HepG2 (cell line): ENCODE results near the gene STAP2. TPM values are rescaled to one million over a fixed set of nuclear protein-coding genes. Genes with fewer than 3 reads are reported as not detected.
A peak's percentile ranks its signal among the peaks of the same experiment; 100 is the strongest.

Experiments
- FOXP1 ChIP-seq, 2 experiments: fragments of 450-650 bp in 1 of 2; IDR thresholded peaks; 2 replicates each; pipeline ENCODE4 v1.6.1; 2017 to 2018; ENCODE audit warnings: antibody characterized with exemption in 1 of 2
- JUN ChIP-seq: sonication (generic); formaldehyde crosslinking; IDR thresholded peaks from 2 replicates; pipeline ENCODE4 v1.4.0; 2020; ENCODE audit warnings: mild to moderate bottlenecking, missing genetic modification reagents
- MATR3 ChIP-seq: sonication (generic); formaldehyde crosslinking; IDR thresholded peaks from 2 replicates; pipeline ENCODE4 v1.4.0; 2020; ENCODE audit warnings: missing genetic modification reagents
- POLR2A ChIP-seq, 2 experiments: IDR thresholded peaks; 2 replicates each; pipeline ENCODE4 v1.6.1; 2011; ENCODE audit warnings: low read depth in 2 of 2, low read length in 2 of 2, mild to moderate bottlenecking in 1 of 2, moderate library complexity in 1 of 2; ENCODE audit not compliant: insufficient read depth in 1 of 2
- ZNF577 ChIP-seq: sonication (generic); formaldehyde crosslinking; IDR thresholded peaks from 2 replicates; pipeline ENCODE4 v1.4.0; 2020; ENCODE audit warnings: mild to moderate bottlenecking, low read depth, missing genetic modification reagents, borderline replicate concordance
- ZNF605 ChIP-seq: sonication (generic); formaldehyde crosslinking; IDR thresholded peaks from 2 replicates; pipeline ENCODE4 v1.8.0; 2022; ENCODE audit warnings: mild to moderate bottlenecking, missing genetic modification reagents
- polyA plus RNA-seq, 8 experiments: library from polyadenylated mRNA; depleted of rRNA in 3 of 8; stranded (reverse) in 7 of 8; unstranded in 1 of 8; fragments of >200 nt; fragmentation: Illumina TruSeq in 4 of 8; extraction: Trizol in 4 of 8; gene quantifications; 2 replicates each; pipeline versions ENCODE4 v1.2.1 to v1.2.3, GENCODE V29; 2011 to 2016; ENCODE audit warnings: low read depth in 4 of 8, missing spikeins in 1 of 8, mixed read lengths in 1 of 8; ENCODE audit not compliant: insufficient read depth in 1 of 8
- total RNA-seq, 5 experiments: library from RNA; depleted of rRNA; stranded (reverse); fragments of >200 nt; fragmentation: Illumina TruSeq; extraction: Trizol; gene quantifications; 2 replicates each; pipeline ENCODE4 v1.2.3, GENCODE V29; 2016; ENCODE audit warnings: low read depth in 1 of 5
- TF ChIP-seq, protein P1 (sequence below), 2 experiments: fragments of 450-650 bp in 1 of 2; sonication (generic) in 1 of 2; formaldehyde crosslinking in 1 of 2; IDR thresholded peaks; 2 replicates each; pipeline versions ENCODE4 v1.6.1 to v1.8.0; 2016 to 2022; ENCODE audit warnings: antibody characterized with exemption in 1 of 2, mild to moderate bottlenecking in 1 of 2, missing genetic modification reagents in 1 of 2
- TF ChIP-seq, protein P2 (sequence below): sonication (generic); formaldehyde crosslinking; IDR thresholded peaks from 2 replicates; pipeline ENCODE4 v1.8.1; 2022; ENCODE audit warnings: low read depth, mild to moderate bottlenecking, missing genetic modification reagents
- TF ChIP-seq, protein P3 (sequence below): sonication (generic); formaldehyde crosslinking; IDR thresholded peaks from 2 replicates; pipeline ENCODE4 v1.5.0; 2020; ENCODE audit warnings: missing genetic modification reagents
- TF ChIP-seq, protein P4 (sequence below): sonication (generic); formaldehyde crosslinking; IDR thresholded peaks from 2 replicates; pipeline ENCODE4 v1.5.0; 2020; ENCODE audit warnings: missing genetic modification reagents, mild to moderate bottlenecking, borderline replicate concordance

Gene STAP2
- total and polyA plus RNA-seq, 2 of the 13 experiments (the other 11 are each of a cell fraction or from before 2014, with no cell fraction given), result 39.0 to 43.7 TPM

DNA sequence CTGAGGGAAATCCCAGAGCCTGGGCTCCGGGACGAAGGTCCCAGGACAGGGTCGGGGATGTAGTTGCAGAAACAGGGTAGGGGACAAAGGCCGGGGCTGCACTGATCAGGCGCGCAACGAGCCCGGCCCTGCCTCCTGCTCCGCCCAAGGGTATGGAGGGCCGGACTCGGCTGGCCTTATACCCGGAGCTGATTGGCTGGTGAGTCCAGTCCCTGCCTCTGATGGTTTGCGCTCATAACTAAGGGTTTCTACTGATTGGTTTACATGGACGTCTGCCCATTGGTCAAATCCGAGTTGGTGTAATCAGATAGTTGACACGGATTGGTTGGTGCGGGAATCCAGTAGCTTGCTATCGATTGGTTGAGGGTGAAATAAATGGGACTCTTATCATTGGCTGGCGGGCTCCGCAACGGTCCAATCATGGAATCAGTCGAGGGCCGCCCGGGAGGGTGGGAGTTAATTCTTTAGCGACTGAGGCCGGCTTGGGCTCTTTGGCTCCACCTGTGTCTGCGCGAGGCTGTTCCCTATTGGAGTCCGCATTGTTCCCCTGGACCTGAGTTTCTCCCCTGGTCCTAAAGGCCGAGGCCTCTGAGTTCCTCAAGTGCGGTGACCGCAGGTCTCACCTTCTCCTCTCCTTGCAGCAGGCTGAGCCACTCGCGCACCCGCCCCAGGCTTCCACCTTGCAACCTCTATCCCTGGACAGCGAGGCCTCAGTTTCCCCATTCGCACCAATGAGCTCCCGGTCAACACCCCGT lies 4.2 kb upstream of the STAP2 start (continued):
- TF ChIP-seq, protein P1, sequence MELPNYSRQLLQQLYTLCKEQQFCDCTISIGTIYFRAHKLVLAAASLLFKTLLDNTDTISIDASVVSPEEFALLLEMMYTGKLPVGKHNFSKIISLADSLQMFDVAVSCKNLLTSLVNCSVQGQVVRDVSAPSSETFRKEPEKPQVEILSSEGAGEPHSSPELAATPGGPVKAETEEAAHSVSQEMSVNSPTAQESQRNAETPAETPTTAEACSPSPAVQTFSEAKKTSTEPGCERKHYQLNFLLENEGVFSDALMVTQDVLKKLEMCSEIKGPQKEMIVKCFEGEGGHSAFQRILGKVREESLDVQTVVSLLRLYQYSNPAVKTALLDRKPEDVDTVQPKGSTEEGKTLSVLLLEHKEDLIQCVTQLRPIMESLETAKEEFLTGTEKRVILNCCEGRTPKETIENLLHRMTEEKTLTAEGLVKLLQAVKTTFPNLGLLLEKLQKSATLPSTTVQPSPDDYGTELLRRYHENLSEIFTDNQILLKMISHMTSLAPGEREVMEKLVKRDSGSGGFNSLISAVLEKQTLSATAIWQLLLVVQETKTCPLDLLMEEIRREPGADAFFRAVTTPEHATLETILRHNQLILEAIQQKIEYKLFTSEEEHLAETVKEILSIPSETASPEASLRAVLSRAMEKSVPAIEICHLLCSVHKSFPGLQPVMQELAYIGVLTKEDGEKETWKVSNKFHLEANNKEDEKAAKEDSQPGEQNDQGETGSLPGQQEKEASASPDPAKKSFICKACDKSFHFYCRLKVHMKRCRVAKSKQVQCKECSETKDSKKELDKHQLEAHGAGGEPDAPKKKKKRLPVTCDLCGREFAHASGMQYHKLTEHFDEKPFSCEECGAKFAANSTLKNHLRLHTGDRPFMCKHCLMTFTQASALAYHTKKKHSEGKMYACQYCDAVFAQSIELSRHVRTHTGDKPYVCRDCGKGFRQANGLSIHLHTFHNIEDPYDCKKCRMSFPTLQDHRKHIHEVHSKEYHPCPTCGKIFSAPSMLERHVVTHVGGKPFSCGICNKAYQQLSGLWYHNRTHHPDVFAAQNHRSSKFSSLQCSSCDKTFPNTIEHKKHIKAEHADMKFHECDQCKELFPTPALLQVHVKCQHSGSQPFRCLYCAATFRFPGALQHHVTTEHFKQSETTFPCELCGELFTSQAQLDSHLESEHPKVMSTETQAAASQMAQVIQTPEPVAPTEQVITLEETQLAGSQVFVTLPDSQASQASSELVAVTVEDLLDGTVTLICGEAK (IDR thresholded peaks at IDR 0.05), result no peak
- TF ChIP-seq, protein P1 (CRISPR knock-in tag; IDR thresholded peaks at IDR 0.05), result no peak; the same call in 1 of the 2 replicates
- TF ChIP-seq, protein P2, sequence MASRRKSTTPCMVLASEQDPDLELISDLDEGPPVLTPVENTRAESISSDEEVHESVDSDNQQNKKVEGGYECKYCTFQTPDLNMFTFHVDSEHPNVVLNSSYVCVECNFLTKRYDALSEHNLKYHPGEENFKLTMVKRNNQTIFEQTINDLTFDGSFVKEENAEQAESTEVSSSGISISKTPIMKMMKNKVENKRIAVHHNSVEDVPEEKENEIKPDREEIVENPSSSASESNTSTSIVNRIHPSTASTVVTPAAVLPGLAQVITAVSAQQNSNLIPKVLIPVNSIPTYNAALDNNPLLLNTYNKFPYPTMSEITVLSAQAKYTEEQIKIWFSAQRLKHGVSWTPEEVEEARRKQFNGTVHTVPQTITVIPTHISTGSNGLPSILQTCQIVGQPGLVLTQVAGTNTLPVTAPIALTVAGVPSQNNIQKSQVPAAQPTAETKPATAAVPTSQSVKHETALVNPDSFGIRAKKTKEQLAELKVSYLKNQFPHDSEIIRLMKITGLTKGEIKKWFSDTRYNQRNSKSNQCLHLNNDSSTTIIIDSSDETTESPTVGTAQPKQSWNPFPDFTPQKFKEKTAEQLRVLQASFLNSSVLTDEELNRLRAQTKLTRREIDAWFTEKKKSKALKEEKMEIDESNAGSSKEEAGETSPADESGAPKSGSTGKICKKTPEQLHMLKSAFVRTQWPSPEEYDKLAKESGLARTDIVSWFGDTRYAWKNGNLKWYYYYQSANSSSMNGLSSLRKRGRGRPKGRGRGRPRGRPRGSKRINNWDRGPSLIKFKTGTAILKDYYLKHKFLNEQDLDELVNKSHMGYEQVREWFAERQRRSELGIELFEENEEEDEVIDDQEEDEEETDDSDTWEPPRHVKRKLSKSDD, result peak; percentile 56; the same call in 1 of the 2 replicates
- TF ChIP-seq, protein P3, sequence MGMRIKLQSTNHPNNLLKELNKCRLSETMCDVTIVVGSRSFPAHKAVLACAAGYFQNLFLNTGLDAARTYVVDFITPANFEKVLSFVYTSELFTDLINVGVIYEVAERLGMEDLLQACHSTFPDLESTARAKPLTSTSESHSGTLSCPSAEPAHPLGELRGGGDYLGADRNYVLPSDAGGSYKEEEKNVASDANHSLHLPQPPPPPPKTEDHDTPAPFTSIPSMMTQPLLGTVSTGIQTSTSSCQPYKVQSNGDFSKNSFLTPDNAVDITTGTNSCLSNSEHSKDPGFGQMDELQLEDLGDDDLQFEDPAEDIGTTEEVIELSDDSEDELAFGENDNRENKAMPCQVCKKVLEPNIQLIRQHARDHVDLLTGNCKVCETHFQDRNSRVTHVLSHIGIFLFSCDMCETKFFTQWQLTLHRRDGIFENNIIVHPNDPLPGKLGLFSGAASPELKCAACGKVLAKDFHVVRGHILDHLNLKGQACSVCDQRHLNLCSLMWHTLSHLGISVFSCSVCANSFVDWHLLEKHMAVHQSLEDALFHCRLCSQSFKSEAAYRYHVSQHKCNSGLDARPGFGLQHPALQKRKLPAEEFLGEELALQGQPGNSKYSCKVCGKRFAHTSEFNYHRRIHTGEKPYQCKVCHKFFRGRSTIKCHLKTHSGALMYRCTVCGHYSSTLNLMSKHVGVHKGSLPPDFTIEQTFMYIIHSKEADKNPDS (CRISPR knock-in tag), result no peak
- TF ChIP-seq, protein P4, sequence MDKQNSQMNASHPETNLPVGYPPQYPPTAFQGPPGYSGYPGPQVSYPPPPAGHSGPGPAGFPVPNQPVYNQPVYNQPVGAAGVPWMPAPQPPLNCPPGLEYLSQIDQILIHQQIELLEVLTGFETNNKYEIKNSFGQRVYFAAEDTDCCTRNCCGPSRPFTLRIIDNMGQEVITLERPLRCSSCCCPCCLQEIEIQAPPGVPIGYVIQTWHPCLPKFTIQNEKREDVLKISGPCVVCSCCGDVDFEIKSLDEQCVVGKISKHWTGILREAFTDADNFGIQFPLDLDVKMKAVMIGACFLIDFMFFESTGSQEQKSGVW (CRISPR knock-in tag), result no peak; the same call in 1 of the 2 replicates
- TF ChIP-seq ZNF605 (CRISPR knock-in tag), result peak; percentile 95
- TF ChIP-seq POLR2A (IDR thresholded peaks at IDR 0.05; ENCODE audit: insufficient read depth in 1 of 2, low read depth in 2 of 2, low read length in 2 of 2), result peak; percentile 63 to 91
- TF ChIP-seq JUN (CRISPR knock-in tag), result no peak
- TF ChIP-seq FOXP1 (IDR thresholded peaks at IDR 0.05), result no peak
- TF ChIP-seq FOXP1 (CRISPR knock-in tag; IDR thresholded peaks at IDR 0.05), result peak; percentile 45; the same call in 1 of the 2 replicates
- TF ChIP-seq MATR3, result no peak
- TF ChIP-seq ZNF577 (CRISPR knock-in tag), result no peak
